K562 (cell line): ENCODE data around the gene MYCBPAP. TPM values are rescaled to one million over a fixed set of nuclear protein-coding genes. Genes with fewer than 3 reads are reported as not detected.

ENCODE experiments used
- CTBP1 ChIP-seq: fragments of 450-650 bp; IDR thresholded peaks from 2 replicates; pipeline ENCODE4 v1.6.1; 2016; ENCODE audit warnings: borderline replicate concordance
- DIDO1 ChIP-seq: fragments of 450-650 bp; IDR thresholded peaks from 2 replicates; pipeline ENCODE4 v1.6.1; 2016; ENCODE audit warnings: low read depth, missing biosample characterization, missing genetic modification characterization
- FOXM1 ChIP-seq, 2 experiments: fragments of 450-650 bp in 1 of 2; sonication (generic) in 1 of 2; formaldehyde crosslinking in 1 of 2; IDR thresholded peaks; 2 replicates each; pipeline versions ENCODE4 v1.6.1 to v1.9.0; 2017 to 2022; ENCODE audit warnings: low read depth in 2 of 2, mild to moderate bottlenecking in 2 of 2, missing genetic modification reagents in 1 of 2, moderate library complexity in 1 of 2
- KDM2B ChIP-seq: fragments of 250-450 bp; sonication (Bioruptor Pico); IDR thresholded peaks from 2 replicates; pipeline ENCODE4 v1.8.0; 2021; ENCODE audit warnings: mild to moderate bottlenecking, moderate library complexity
- MED1 ChIP-seq: sonication (generic); formaldehyde crosslinking; IDR thresholded peaks from 2 replicates; pipeline ENCODE4 v1.8.1; 2023; ENCODE audit warnings: missing genetic modification reagents, borderline replicate concordance
- MTA2 ChIP-seq: fragments of 450-650 bp; IDR thresholded peaks from 2 replicates; pipeline ENCODE4 v1.6.1; 2016; ENCODE audit warnings: low read depth
- NFRKB ChIP-seq: fragments of 450-650 bp; IDR thresholded peaks from 2 replicates; pipeline ENCODE4 v1.6.1; 2016; ENCODE audit warnings: low read depth
- SMARCA4 ChIP-seq: fragments of 450-650 bp; IDR thresholded peaks from 2 replicates; pipeline ENCODE4 v1.6.1; 2016
- SP1 ChIP-seq: sonication (generic); formaldehyde crosslinking; IDR thresholded peaks from 2 replicates; pipeline ENCODE4 v1.8.1; 2022; ENCODE audit warnings: mild to moderate bottlenecking, missing genetic modification reagents
- STAG1 ChIP-seq: sonication (generic); formaldehyde crosslinking; IDR thresholded peaks from 2 replicates; pipeline ENCODE4 v1.5.0; 2020; ENCODE audit warnings: missing genetic modification reagents, borderline replicate concordance
- SUPT5H ChIP-seq: fragments of 450-650 bp; IDR thresholded peaks from 2 replicates; pipeline ENCODE4 v1.6.1; 2016
- TARDBP ChIP-seq: fragments of 450-650 bp; IDR thresholded peaks from 2 replicates; pipeline ENCODE4 v1.6.1; 2016
- ZFP30 ChIP-seq: fragments of 250-450 bp; sonication (Bioruptor Pico); IDR thresholded peaks from 2 replicates; pipeline ENCODE4 v1.8.0; 2022; ENCODE audit warnings: moderate library complexity, mild to moderate bottlenecking, inconsistent platforms, borderline replicate concordance
- ZNF12 ChIP-seq: sonication (generic); formaldehyde crosslinking; IDR thresholded peaks from 2 replicates; pipeline ENCODE4 v1.4.0; 2020; ENCODE audit warnings: mild to moderate bottlenecking, missing genetic modification reagents
- ZNF224 ChIP-seq: sonication (generic); formaldehyde crosslinking; IDR thresholded peaks from 2 replicates; pipeline ENCODE4 v1.8.0; 2022; ENCODE audit warnings: mild to moderate bottlenecking, missing genetic modification reagents
- ZNF589 ChIP-seq: fragments of 200-800 bp; sonication (Bioruptor generic); IDR thresholded peaks from 2 replicates; pipeline ENCODE4 v1.6.1; 2016; ENCODE audit warnings: low read depth, missing genetic modification characterization, missing compliant biosample characterization
- ZNF717 ChIP-seq: fragments of 250-450 bp; sonication (Bioruptor Pico); IDR thresholded peaks from 2 replicates; pipeline ENCODE4 v1.5.0; 2021
- polyA plus RNA-seq, 8 experiments: library from polyadenylated mRNA; depleted of rRNA in 4 of 8; stranded (reverse) in 5 of 8; unstranded in 3 of 8; fragments of >200 nt; fragmentation: Nextera tagmentation in 2 of 8; fragmentation: Illumina TruSeq in 1 of 8; extraction: Ambion mirVana in 2 of 8; extraction: Trizol in 1 of 8; gene quantifications; 2 replicates each; pipeline versions ENCODE4 v1.2.1 to v1.2.3, GENCODE V29; 2011 to 2014; ENCODE audit warnings: inconsistent platforms in 1 of 8, missing spikeins in 1 of 8
- total RNA-seq, 7 experiments: library from RNA; depleted of rRNA in 6 of 7; stranded (reverse); fragments of >200 nt in 6 of 7; fragmentation: Illumina TruSeq in 2 of 7; extraction: Trizol in 2 of 7; gene quantifications; 2 replicates each; pipeline versions ENCODE4 v1.2.1 to v1.2.3, GENCODE V29; 2011 to 2021; ENCODE audit warnings: low replicate concordance in 1 of 7
- TF ChIP-seq, protein P1 (sequence below): sonication (generic); formaldehyde crosslinking; IDR thresholded peaks from 2 replicates; pipeline ENCODE4 v1.5.0; 2020; ENCODE audit warnings: missing genetic modification reagents
- TF ChIP-seq, protein P2 (sequence below): fragments of 450-650 bp; formaldehyde crosslinking; IDR thresholded peaks from 2 replicates; pipeline ENCODE4 v1.4.0; 2022; ENCODE audit warnings: mild to moderate bottlenecking, moderate library complexity
- TF ChIP-seq, protein P3 (sequence below): fragments of 450-650 bp; IDR thresholded peaks from one replicate; pipeline ENCODE4 v1.6.1; 2018; ENCODE audit warnings: mild to moderate bottlenecking, moderate library complexity; ENCODE audit not compliant: partially characterized antibody
- TF ChIP-seq, protein P4 (sequence below): fragments of 250-450 bp; sonication (Bioruptor Pico); IDR thresholded peaks from 2 replicates; pipeline ENCODE4 v1.5.0; 2021
- TF ChIP-seq, protein P5 (sequence below), 2 experiments: fragments of 450-650 bp; conservative IDR thresholded peaks; 2 replicates each; pipeline ENCODE4 v1.6.1; 2017; ENCODE audit warnings: mild to moderate bottlenecking in 2 of 2, moderate library complexity in 2 of 2
- TF ChIP-seq, protein P6 (sequence below): sonication (generic); formaldehyde crosslinking; IDR thresholded peaks from 2 replicates; pipeline ENCODE4 v1.9.0; 2022; ENCODE audit warnings: mild to moderate bottlenecking, missing genetic modification reagents

MYCBPAP gene
- total and polyA plus RNA-seq, 9 of the 15 experiments (the other 6 are each of a cell fraction or from before 2014, with no cell fraction given): not detected

DNA sequence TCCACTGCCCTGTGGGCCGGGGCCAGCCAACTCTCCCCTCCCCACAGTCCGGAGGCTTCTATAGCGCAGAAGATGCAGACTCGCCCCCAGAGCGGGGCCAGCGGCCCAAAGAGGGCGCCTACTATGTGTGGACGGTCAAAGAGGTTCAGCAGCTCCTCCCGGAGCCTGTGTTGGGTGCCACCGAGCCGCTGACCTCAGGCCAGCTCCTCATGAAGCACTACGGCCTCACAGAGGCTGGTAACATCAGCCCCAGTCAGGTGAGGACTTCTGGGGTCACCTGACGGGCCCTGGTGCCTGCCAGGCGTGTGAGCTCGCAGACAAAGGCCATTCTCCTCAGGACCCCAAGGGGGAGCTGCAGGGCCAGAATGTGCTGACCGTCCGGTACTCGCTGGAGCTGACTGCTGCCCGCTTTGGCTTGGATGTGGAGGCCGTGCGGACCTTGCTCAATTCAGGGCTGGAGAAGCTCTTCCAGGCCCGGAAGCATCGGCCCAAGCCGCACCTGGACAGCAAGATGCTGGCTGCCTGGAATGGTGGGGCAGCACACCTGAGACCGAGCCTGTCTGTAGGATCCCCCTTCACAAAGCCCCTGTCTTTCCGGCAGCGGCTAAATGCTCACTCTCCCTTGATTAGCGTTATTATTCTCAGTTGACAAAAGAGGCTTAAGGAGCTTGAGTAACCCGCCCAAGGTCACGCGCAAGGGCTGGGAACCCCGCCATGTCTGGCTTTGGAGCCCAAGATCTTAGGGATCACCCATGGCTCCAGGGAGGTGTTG is 42.6 kb downstream of the MYCBPAP start (continued):
- TF ChIP-seq, protein P1, sequence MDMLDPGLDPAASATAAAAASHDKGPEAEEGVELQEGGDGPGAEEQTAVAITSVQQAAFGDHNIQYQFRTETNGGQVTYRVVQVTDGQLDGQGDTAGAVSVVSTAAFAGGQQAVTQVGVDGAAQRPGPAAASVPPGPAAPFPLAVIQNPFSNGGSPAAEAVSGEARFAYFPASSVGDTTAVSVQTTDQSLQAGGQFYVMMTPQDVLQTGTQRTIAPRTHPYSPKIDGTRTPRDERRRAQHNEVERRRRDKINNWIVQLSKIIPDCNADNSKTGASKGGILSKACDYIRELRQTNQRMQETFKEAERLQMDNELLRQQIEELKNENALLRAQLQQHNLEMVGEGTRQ (CRISPR knock-in tag): peak; percentile 74
- TF ChIP-seq KDM2B (CRISPR knock-in tag) (no peak), ZNF12 (CRISPR knock-in tag) (no peak), MED1 (CRISPR knock-in tag) (no peak), ZNF717 (CRISPR knock-in tag) (no peak), ZNF224 (CRISPR knock-in tag) (no peak), NFRKB (no peak), DIDO1 (tag) (no peak), MTA2 (no peak), SUPT5H (no peak), SP1 (peak; percentile 61; the same call in 1 of the 2 replicates), ZNF589 (CRISPR knock-in tag) (no peak), FOXM1 (IDR thresholded peaks at IDR 0.05; ENCODE audit: low read depth) (no peak), FOXM1 (CRISPR knock-in tag; IDR thresholded peaks at IDR 0.05; ENCODE audit: low read depth) (no peak), ZFP30 (no peak), CTBP1 (peak; percentile 56; the same call in 1 of the 2 replicates), TARDBP (no peak), STAG1 (CRISPR knock-in tag) (peak; percentile 89), SMARCA4 (no peak)
- TF ChIP-seq, protein P2, sequence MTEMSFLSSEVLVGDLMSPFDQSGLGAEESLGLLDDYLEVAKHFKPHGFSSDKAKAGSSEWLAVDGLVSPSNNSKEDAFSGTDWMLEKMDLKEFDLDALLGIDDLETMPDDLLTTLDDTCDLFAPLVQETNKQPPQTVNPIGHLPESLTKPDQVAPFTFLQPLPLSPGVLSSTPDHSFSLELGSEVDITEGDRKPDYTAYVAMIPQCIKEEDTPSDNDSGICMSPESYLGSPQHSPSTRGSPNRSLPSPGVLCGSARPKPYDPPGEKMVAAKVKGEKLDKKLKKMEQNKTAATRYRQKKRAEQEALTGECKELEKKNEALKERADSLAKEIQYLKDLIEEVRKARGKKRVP (CRISPR knock-in tag): no peak
- TF ChIP-seq, protein P3, sequence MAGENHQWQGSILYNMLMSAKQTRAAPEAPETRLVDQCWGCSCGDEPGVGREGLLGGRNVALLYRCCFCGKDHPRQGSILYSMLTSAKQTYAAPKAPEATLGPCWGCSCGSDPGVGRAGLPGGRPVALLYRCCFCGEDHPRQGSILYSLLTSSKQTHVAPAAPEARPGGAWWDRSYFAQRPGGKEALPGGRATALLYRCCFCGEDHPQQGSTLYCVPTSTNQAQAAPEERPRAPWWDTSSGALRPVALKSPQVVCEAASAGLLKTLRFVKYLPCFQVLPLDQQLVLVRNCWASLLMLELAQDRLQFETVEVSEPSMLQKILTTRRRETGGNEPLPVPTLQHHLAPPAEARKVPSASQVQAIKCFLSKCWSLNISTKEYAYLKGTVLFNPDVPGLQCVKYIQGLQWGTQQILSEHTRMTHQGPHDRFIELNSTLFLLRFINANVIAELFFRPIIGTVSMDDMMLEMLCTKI: no peak
- TF ChIP-seq, protein P4, sequence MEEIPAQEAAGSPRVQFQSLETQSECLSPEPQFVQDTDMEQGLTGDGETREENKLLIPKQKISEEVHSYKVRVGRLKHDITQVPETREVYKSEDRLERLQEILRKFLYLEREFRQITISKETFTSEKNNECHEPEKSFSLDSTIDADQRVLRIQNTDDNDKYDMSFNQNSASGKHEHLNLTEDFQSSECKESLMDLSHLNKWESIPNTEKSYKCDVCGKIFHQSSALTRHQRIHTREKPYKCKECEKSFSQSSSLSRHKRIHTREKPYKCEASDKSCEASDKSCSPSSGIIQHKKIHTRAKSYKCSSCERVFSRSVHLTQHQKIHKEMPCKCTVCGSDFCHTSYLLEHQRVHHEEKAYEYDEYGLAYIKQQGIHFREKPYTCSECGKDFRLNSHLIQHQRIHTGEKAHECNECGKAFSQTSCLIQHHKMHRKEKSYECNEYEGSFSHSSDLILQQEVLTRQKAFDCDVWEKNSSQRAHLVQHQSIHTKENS: no peak
- TF ChIP-seq, protein P5, sequence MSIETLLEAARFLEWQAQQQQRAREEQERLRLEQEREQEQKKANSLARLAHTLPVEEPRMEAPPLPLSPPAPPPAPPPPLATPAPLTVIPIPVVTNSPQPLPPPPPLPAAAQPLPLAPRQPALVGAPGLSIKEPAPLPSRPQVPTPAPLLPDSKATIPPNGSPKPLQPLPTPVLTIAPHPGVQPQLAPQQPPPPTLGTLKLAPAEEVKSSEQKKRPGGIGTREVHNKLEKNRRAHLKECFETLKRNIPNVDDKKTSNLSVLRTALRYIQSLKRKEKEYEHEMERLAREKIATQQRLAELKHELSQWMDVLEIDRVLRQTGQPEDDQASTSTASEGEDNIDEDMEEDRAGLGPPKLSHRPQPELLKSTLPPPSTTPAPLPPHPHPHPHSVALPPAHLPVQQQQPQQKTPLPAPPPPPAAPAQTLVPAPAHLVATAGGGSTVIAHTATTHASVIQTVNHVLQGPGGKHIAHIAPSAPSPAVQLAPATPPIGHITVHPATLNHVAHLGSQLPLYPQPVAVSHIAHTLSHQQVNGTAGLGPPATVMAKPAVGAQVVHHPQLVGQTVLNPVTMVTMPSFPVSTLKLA (conservative IDR thresholded peaks at IDR 0.05): no peak
- TF ChIP-seq, protein P6, sequence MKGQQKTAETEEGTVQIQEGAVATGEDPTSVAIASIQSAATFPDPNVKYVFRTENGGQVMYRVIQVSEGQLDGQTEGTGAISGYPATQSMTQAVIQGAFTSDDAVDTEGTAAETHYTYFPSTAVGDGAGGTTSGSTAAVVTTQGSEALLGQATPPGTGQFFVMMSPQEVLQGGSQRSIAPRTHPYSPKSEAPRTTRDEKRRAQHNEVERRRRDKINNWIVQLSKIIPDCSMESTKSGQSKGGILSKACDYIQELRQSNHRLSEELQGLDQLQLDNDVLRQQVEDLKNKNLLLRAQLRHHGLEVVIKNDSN (CRISPR knock-in tag): peak; percentile 86
